Activated T-helper 2 cell treated with anti-CD3 and anti-CD28 coated beads, Interferon-gamma antibody, Interleukin-2, Interleukin-4, amounts not matched to agents 10 μg/mL and 5 μg/mL and 100 μg/mL, durations not matched to agents 14 hours and 24 hours and 36 hours (primary cell): ENCODE measurements around the gene ZNF471. TPM values are rescaled to one million over a fixed set of nuclear protein-coding genes. Genes with fewer than 3 reads are reported as not detected.

ENCODE experiments used
- total RNA-seq: library from RNA; stranded (reverse); gene quantifications from 2 replicates; pipeline ENCODE4 v1.2.3, GENCODE V29; 2022

Gene ZNF471
- total RNA-seq, 1 donor from 2014 or later = 0.05 TPM

Other genes with a start within 250 kb of the ZNF471 start
- 1.7 and 2.2 TPM in 2 replicates for gene EDDM13, start 235.1 kb upstream of the ZNF471 start, total RNA-seq
- gene ZSCAN5A, start 193.0 kb upstream of the ZNF471 start, total RNA-seq = 9.1 and 10.3 TPM in 2 replicates
- 1.3 and 1.4 TPM in 2 replicates for gene ZNF582, start 114.3 kb upstream of the ZNF471 start, total RNA-seq
- gene ZNF583, start 103.5 kb upstream of the ZNF471 start, total RNA-seq = 1.5 and 1.7 TPM in 2 replicates
- gene ZNF667, start 30.5 kb upstream of the ZNF471 start, total RNA-seq = 0.09 TPM in 2 replicates
- 1.2 and 2.8 TPM in 2 replicates for gene ZFP28, start 31.1 kb downstream of the ZNF471 start, total RNA-seq
- 2.1 and 3.3 TPM in 2 replicates for gene ZNF470, start 59.6 kb downstream of the ZNF471 start, total RNA-seq
- gene ZNF71, start 87.4 kb downstream of the ZNF471 start, total RNA-seq = 4.9 and 5.4 TPM in 2 replicates
- gene SMIM17, start 135.3 kb downstream of the ZNF471 start, total RNA-seq = not detected in 2 replicates
- 0.09 and 0.30 TPM in 2 replicates for gene ZNF835, start 163.9 kb downstream of the ZNF471 start, total RNA-seq